GM21529 (cell line): ENCODE measurements around the gene ME3.

Experiments
- ATAC-seq: cut with Tn5 transposase; IDR thresholded peaks from one replicate; pipeline ENCODE4 v1.9.1; 2021; ENCODE audit not compliant: unreplicated experiment

The ME3 gene

DNA sequence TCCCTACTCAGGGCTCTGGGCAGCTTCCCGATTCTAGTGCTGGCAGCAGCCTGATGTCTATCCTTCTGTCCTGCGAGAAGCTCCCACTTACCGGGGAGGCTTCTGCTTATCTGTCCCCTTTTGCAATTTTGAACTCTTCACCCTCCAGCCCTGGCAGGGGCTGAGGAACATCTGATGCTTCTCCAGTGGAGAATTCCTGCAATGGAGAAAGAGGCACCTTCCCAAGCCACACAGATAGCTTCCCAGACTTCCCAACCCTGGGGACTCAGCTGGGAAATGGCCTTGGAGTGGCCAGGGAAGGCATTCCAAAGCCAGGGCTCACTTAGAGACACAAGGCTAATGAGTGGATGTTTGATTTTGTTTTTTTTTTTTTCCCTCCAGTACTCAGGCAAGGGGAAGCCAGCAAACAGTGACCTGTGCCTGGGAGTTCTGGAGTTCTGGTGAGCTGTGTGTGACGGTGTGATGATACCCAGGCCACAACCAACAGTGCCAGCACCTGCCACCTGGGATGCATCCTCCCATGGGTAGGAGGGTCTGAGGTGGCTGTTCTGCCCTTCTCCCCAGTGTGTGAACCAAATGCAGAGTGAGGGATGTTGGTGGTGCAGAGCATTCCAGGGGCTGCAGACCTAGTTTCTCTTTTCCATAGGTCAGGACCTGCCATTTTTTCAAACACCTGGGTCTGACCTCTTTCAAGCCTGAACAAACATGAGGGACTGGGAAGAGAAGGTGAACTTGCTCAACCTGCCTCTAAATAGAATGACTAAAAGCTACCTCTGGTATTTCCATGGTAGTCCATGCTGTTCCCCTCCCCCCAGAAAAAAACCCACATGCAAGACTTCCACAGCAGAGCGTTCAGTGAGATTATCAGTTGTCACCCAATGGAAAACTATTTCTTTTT, 202.7 kb downstream of the ME3 start:
- ATAC-seq = no peak

GRCh38 chr11:86468169-86468568, 204.2 kb downstream of the ME3 start:
- ATAC-seq = no peak

- ATAC-seq = no peak
These were observed 207.8 kb downstream of the ME3 start for GRCh38 chr11:86464509-86465221.

- no peak for ATAC-seq
These were observed 208.5 kb downstream of the ME3 start for GRCh38 chr11:86463955-86464354.

DNA sequence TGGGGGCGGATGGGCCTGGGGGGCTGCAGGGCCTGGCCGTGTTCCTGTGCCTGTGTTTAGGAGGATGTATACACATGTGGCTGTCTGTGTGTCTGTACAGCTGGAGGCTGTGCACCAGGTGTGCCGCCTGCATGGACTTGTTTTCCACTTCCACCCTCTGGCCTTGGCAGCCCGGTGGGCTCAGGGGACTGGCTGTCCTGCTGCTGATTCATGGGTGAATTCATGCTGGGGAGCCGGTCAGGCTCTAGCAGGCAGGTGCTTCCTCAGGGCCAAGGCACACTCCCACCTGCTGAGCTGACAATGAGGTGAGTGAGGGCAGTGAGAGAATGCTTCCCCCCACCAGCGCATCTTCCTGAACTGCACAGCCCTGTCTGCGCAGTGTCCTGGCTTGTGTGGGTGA, 209.3 kb downstream of the ME3 start:
- ATAC-seq = no peak

GRCh38 chr11:86461892-86462291, 210.5 kb downstream of the ME3 start:
- ATAC-seq = no peak

- ATAC-seq = no peak
These were observed 211.7 kb downstream of the ME3 start for GRCh38 chr11:86460461-86461385.

DNA sequence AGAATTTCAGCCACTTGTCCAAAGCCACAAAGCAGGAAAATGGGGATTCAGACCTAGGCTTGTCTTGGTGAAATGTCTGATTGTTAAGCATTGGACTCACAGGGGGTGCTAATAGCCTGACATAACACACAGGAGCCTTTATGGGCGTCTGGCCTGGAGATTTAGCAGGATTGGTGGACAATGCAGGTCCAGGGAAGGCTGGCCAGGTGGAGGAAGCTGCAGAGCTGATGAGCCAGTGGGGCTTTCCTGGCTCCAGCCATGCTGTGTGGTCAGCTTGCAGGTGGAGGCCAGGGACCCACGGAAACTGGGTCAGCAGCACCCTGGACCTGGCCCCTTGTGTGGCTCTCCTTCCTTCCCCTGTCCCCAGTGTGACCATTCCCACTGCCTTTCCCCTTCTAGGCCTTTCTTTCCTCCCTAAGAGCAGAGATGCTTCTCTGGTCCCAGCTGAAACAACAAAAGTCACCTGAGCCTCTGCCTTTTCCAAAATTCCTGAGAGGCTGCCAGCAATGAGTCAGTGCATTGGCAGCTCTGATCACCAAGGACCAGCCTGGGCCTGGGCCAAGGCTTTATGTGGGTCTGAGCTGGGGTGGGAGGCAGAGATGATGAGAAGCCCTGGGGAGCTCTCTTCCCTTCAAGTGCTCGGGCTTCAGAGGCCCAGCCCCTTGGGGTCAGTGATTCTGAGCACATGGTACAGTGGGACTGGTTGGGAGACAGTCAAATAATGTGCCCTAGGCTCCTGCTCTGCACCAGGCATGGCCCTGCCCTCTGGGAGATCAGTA, 212.5 kb downstream of the ME3 start:
- ATAC-seq = no peak

- ATAC-seq = no peak
These were observed 213.4 kb downstream of the ME3 start for GRCh38 chr11:86459002-86459385.

- no peak for ATAC-seq
These were observed 214.0 kb downstream of the ME3 start for GRCh38 chr11:86458294-86459001.

- ATAC-seq = peak; percentile 81
These were observed 216.1 kb downstream of the ME3 start for GRCh38 chr11:86456075-86456939.

GRCh38 chr11:86453290-86454030, 219.0 kb downstream of the ME3 start:
- no peak for ATAC-seq

- ATAC-seq = no peak
These were observed 222.3 kb downstream of the ME3 start for GRCh38 chr11:86449993-86450629.

GRCh38 chr11:86447763-86448480, 224.5 kb downstream of the ME3 start:
- peak; percentile 43 for ATAC-seq

DNA sequence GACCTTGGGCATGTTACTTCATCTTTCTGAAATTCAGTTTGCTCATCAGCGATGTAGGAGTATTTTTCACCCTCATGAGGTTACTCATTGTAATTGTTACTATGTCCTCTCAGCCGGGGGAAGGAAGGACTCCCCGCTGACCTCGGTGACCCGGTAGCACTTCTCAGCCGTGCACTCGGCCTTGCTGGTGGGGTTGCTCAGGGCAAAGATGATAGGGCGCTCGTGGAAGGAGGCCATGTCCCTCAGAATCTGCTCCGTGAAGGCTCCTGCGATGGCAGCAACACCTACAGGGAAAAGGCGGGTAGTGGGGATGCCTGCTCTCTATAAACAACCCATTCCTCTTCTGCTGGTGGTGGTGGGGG, 225.5 kb downstream of the ME3 start:
- no peak for ATAC-seq

DNA sequence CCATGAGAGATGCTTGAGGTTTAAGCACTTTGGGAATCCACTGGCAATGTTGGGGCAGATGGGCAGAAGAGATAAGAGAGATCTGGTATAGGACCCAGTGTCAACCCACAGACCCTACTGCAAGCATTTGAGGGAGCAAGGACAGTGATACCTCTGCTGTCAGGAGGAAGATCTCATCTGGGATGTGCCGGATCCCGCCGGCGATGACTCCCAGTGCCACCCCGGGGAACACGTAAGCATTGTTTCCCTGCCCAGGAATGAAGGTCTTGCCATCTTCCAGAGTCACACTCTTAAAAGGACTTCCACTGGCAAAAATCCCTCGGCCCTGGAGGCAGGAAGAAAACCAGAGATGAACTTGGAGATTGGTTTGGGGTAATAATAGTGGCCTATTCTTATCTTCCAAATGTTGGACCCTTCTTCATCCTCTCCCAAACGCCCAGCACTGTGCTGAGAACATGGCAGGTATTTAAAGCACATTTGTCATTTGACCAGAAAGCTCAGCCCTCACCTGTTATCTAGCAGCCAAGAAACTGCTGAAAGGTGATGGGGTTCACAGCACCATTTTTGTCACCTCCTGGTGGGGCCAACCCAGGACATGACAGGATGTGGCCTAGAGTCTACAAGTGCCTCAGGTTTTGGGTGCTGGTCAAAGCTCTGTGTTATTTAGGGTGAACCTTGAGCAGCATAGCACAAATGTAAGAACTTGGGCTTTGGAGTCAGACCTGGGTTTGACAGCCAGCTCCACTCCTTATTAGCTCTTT, 226.1 kb downstream of the ME3 start:
- no peak for ATAC-seq
